Muscle layer of colon (tissue), 2 donors: ENCODE results near the gene CERKL.

ENCODE experiments used
- H3K27ac ChIP-seq: one replicate; pipeline ENCODE4 v1.7.0; 2013; ENCODE audit warnings: low read depth, mild to moderate bottlenecking, low read length, moderate library complexity
- H3K27me3 ChIP-seq, 2 donors: one replicate each; pipeline ENCODE4 v1.7.0; 2013; ENCODE audit warnings: low read length in 2 of 2, mild to moderate bottlenecking in 2 of 2; ENCODE audit not compliant: insufficient read depth in 2 of 2, control insufficient read depth in 1 of 2
- H3K36me3 ChIP-seq: one replicate; pipeline ENCODE4 v1.7.0; 2013; ENCODE audit warnings: mild to moderate bottlenecking, low read length; ENCODE audit not compliant: insufficient read depth
- H3K4me1 ChIP-seq: one replicate; pipeline ENCODE4 v1.7.0; 2013; ENCODE audit warnings: mild to moderate bottlenecking, low read length; ENCODE audit not compliant: insufficient read depth
- H3K4me3 ChIP-seq, 2 donors: one replicate each; pipeline ENCODE4 v1.7.0; 2013; ENCODE audit warnings: low read length in 2 of 2, low read depth in 1 of 2, mild to moderate bottlenecking in 1 of 2, moderate library complexity in 1 of 2
- H3K9ac ChIP-seq: one replicate; pipeline ENCODE4 v1.7.0; 2013; ENCODE audit warnings: low read length
- H3K9me3 ChIP-seq: one replicate; pipeline ENCODE4 v1.7.0; 2013; ENCODE audit warnings: mild to moderate bottlenecking, low read length
- donor health status: abdominal sarcoma.
- donor health status: Adenocarcinoma of cecum.

CERKL gene

GRCh38 chr2:181648478-181649155 is 8.3 kb downstream of the CERKL start:
- H3K27me3 ChIP-seq = no peaks in the 10 kb centered on the region
- no peak overlapping the region for H3K4me3 ChIP-seq
- no peaks in the 10 kb centered on the region for H3K9me3 ChIP-seq
- no peak overlapping the region for H3K27ac ChIP-seq
- H3K4me1 ChIP-seq = no peaks in the 10 kb centered on the region
- H3K36me3 ChIP-seq = no peaks in the 10 kb centered on the region
- H3K9ac ChIP-seq = no peak overlapping the region

DNA sequence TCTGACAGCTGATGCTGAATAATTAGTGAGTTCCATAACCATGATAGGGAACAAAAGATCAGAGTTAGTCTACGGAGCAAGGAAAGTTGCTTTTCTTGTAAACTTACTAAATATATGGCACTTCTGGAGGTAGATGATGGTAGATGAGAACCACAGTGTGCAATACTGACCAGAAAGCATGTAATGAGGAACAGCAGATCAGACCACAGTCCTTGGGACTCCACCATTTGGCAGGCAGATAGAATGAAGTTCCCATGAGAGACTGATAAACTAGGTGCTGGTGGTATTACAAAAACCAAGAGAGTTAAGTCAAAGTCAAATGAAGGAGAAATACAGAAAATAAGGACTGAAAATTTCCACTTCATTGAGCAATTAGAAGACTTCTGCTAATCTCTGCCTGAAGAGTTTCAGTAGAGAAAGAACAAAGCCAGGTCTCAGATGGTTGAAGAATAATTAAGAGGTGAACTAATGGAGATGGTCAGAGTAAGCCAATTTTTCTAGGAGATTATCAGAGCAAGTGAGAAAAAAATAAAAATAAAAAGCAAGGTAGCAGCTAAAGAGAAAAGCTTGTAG is 10.4 kb downstream of the CERKL start:
- Histone ChIP-seq H3K27ac (no peak overlapping the region), H3K9ac (no peak overlapping the region), H3K27me3 (no peaks in the 10 kb centered on the region), H3K4me1 (no peaks in the 10 kb centered on the region), H3K36me3 (no peaks in the 10 kb centered on the region), H3K4me3 (no peak overlapping the region), H3K9me3 (no peaks in the 10 kb centered on the region)

DNA sequence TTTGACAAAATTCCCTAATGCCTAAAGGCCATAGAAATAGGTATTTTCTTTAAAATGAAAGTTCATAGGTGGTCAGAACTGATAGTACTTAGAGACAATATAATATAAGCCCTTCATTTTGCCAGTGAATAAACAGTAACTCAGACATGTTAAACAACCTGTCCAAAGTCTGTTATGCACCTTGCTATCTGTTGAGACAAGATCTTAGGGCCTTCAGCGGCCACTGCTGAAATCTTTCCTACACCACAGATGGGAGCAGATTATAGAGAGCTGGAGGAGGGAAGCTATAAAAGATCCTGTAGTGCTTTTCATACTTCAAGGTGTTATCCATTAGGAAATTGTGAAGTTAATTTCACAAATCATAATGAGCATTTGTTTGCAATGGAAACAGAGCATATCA is 13.8 kb downstream of the CERKL start:
- Histone ChIP-seq H3K36me3 (no peaks in the 10 kb centered on the region), H3K4me1 (no peaks in the 10 kb centered on the region), H3K9me3 (no peaks in the 10 kb centered on the region), H3K27ac (no peak overlapping the region), H3K27me3 (no peaks in the 10 kb centered on the region), H3K4me3 (no peak overlapping the region), H3K9ac (no peak overlapping the region)

DNA sequence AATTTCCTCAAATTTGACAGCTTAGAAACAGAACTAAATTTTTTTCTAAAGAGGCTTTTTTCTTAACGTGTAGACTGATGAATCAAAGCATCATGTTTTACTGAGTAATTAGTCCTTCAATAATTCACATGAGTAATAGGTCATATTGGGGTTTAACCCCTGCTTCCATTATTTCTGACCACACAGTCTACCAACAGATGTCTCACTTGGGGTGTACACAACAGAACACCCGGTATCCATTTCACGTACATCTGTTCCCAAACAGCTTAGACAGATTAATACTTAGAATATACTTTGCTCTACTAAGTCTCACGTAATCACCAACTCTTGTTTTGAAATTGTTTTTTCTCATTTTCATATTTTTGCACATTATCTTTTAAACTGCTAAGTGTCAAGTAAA is 14.8 kb downstream of the CERKL start:
- H3K4me3 ChIP-seq = no peak overlapping the region
- H3K27ac ChIP-seq = no peak overlapping the region
- H3K27me3 ChIP-seq = no peaks in the 10 kb centered on the region
- no peaks in the 10 kb centered on the region for H3K9me3 ChIP-seq
- H3K4me1 ChIP-seq = no peaks in the 10 kb centered on the region
- H3K9ac ChIP-seq = no peak overlapping the region
- H3K36me3 ChIP-seq = no peaks in the 10 kb centered on the region

- no peaks in the 10 kb centered on the region for H3K36me3 ChIP-seq
- no peak overlapping the region for H3K9ac ChIP-seq
These were observed 17.2 kb downstream of the CERKL start for GRCh38 chr2:181639686-181640085.

DNA sequence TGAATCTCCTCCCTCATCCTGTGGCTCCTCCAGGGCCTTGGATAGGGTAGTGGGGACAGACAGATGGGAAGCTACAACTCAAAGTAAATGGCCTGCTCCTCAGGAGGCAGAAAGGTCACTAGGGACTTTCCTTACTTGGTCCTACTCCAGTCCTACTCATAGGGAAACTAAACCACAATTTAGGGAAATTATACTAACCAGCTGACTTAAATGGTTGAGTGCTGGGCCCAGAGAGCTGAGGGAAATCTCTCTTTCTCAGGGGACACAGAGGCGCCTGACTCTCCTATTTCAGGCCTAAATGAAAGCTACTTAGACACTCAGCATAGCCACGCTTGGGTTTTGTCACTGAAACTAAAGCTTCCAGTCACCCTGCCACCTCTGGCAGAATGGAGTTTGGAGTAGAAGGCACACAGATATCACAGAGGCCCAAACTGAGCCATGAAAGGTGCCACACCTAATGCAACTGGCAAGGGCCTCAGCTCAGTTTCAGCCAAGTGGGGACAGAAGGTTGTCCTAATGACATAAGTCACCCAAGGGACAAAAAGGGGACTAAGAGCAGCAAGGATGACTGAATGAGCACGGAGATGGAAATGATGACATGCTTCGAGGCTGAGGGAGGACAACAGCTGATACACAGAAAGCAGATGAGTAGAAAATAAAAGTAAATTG is 24.0 kb downstream of the CERKL start:
- Histone ChIP-seq H3K9ac (no peak overlapping the region), H3K9me3 (no peaks in the 10 kb centered on the region), H3K27ac (no peak overlapping the region)

More at GRCh38 chr2:181639686-181640085, 17.2 kb downstream of the CERKL start:
- Histone ChIP-seq H3K27ac (no peak overlapping the region), H3K9me3 (no peaks in the 10 kb centered on the region), H3K27me3 (no peaks in the 10 kb centered on the region), H3K4me3 (no peak overlapping the region), H3K4me1 (no peaks in the 10 kb centered on the region)

DNA sequence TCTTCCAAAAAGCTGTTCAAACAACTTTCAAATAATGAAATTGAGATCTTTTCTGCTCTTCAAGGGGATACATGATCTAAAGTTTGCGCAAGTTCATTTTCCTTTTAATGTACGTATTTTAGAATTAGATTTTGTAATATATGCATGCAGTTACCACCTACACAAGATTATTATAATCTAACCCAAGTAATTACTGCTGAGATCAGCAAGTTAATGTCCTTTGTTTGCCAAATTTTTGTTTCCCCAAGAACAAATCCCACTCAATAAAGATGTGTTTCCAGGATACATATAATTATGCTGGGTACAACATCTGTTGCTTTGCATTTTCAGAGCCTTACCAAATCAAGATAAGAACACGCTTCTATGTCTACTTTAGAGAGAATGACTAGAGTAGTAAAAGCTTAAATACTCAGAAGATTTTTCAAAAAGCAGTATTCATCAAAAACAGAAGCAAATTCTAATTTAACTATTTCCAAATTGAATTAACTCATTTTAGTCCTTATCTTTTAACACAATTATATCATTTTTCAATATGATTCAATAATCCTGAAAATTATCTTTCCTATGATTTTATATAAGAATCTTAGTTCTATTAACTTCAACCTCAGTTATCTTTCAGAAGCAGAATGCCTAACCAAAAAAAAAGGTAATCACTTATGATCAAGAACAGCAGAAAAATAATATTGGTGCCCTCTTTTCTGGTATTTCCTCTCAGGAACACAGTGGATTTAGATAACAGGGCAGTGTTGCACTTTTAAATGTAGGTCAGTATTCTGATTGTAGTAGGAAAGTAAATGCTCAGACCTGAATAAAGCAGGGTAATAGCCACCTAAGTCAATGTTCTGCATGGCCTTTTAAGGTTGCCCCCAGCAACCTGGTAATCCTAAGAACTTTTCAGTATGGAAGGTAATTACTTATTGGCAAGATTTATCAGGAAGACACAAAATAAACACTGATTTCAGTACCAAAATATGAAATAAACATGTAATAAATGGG is 28.0 kb downstream of the CERKL start:
- Histone ChIP-seq H3K27ac (no peak overlapping the region), H3K36me3 (no peaks in the 10 kb centered on the region), H3K27me3 (no peaks in the 10 kb centered on the region), H3K9me3 (no peaks in the 10 kb centered on the region), H3K9ac (no peak overlapping the region), H3K4me3 (no peak overlapping the region), H3K4me1 (no peaks in the 10 kb centered on the region)

More for the DNA sequence above, 24.0 kb downstream of the CERKL start:
- Histone ChIP-seq H3K27me3 (no peaks in the 10 kb centered on the region), H3K36me3 (no peaks in the 10 kb centered on the region), H3K4me3 (no peak overlapping the region), H3K4me1 (no peaks in the 10 kb centered on the region)

DNA sequence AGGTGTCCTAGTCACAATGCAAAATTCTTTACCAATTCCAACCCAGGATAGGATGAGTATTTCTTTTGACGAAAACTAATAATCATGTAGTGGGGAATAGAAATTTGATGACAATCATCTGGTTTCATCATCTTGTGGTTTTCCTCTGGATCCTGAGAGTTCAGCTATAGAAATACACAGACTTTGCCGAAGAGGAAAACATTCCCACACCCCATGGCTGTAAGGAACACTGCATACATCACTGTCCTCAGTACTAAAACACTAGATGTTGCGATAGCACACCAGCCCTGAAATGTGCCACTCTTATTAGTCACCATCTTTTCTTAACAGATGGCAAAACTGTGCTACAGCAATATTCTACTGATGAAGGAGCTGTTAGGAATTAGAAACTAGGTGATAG is 29.4 kb downstream of the CERKL start:
- H3K9me3 ChIP-seq = no peaks in the 10 kb centered on the region
- H3K36me3 ChIP-seq = no peaks in the 10 kb centered on the region
- no peak overlapping the region for H3K9ac ChIP-seq
- H3K27me3 ChIP-seq = no peaks in the 10 kb centered on the region
- no peak overlapping the region for H3K27ac ChIP-seq
- H3K4me3 ChIP-seq = no peak overlapping the region
- no peaks in the 10 kb centered on the region for H3K4me1 ChIP-seq

- Histone ChIP-seq H3K27me3 (no peaks in the 10 kb centered on the region), H3K4me1 (no peaks in the 10 kb centered on the region)
These were observed 30.2 kb downstream of the CERKL start for GRCh38 chr2:181626671-181627070.

DNA sequence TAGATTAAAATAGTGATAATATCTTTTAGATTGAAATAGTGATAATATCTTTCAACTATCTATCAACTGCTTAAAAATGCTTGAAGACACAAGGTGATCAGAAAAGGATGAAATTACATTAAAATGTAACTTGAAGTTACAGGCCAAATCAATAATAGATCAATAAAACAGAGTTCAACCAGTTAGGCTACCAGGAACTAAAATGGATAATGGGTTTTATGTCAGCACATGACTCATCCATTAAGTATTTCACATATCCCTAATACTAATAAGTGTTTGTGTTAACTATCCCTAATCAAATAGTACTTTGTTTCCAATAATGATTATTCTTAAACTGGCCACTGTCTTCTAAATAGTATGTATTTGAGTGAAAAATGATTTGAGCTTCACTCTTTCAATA is 33.7 kb downstream of the CERKL start:
- no peak overlapping the region for H3K4me3 ChIP-seq
- no peaks in the 10 kb centered on the region for H3K27me3 ChIP-seq
- H3K4me1 ChIP-seq = no peaks in the 10 kb centered on the region
- H3K36me3 ChIP-seq = no peaks in the 10 kb centered on the region
- no peak overlapping the region for H3K9ac ChIP-seq
- H3K27ac ChIP-seq = no peak overlapping the region
- no peaks in the 10 kb centered on the region for H3K9me3 ChIP-seq

More at GRCh38 chr2:181626671-181627070, 30.2 kb downstream of the CERKL start:
- no peak overlapping the region for H3K4me3 ChIP-seq
- H3K9ac ChIP-seq = no peak overlapping the region
- H3K36me3 ChIP-seq = no peaks in the 10 kb centered on the region
- no peak overlapping the region for H3K27ac ChIP-seq
- no peaks in the 10 kb centered on the region for H3K9me3 ChIP-seq
